Measurements from ENCODE around the gene FRYL.

Gene FRYL

DNA sequence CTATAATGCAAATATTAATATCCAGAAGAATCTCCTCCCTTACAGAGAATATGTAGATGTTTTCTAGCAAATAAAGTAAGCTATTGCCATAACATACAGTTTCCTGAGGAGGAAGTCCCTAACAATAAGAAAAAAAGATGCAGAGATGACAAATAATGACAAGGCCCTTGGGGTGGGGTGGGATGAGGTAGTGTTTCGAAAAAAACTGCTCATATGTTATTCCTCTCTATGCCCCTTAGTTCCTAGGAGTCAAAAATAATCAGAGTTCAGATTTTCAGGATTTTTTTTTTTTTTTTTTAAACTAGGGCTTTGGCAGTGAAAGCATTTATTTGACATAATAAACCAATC is 191.0 kb downstream of the FRYL start:
- H3K4me3 Mint-ChIP-seq = no peak overlapping the region
- DNase-seq = no peak
- H3K27ac Mint-ChIP-seq = peak overlapping the region; percentile 63
- no peaks in the 10 kb centered on the region for H3K9me3 Mint-ChIP-seq
- peaks cover 9% of the 10 kb centered on the region for H3K4me1 Mint-ChIP-seq (ENCODE audit: low read depth)
- H3K27me3 Mint-ChIP-seq = no peaks in the 10 kb centered on the region
- peaks cover 73% of the 10 kb centered on the region for H3K36me3 Mint-ChIP-seq (ENCODE audit: low read depth)

DNA sequence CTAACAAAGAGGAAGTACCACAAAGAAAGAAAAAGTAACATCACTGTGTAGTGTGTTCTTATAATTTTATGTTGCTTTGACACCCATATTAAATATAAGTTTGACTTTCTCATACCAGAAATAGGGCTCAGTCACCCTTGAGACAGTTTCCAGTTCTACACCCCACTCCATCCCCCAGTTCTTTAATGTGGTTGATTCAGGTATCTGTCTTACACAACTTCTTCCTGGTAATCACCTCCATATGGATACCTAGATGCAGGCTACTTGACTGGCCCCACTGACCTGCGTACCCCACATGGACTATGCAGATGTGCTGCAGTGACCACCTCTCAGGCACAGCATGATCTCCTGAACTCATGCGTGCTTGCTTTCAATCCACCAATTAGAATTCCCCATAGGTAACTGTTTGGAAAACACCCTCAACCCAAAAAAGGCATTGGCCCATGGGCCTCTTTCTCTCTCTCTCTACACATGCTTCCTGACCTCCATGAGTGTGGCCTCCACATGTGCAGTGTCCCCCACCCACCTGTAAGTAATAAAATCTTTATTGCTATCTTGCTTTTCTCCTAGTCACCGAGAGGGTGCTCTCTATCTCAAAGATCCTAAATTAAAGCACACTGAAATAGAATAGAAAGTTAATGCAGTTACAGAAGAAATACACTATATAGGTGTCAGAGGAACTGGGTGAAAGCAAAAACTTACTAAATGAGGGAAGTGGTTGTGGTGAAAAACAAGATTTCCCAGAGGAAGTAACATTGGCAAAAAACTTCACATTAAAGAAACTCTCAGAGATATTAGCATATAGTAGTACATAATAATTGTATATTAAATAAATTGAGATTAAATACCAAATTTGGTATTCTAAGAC is 191.6 kb downstream of the FRYL start:
- Mint-ChIP-seq H3K27ac (peak overlapping the region; percentile 44), H3K9me3 (no peaks in the 10 kb centered on the region), H3K4me1 (ENCODE audit: low read depth) (peaks cover 9% of the 10 kb centered on the region), H3K36me3 (ENCODE audit: low read depth) (peaks cover 73% of the 10 kb centered on the region), H3K27me3 (no peaks in the 10 kb centered on the region), H3K4me3 (no peak overlapping the region)
- DNase-seq = no peak

DNA sequence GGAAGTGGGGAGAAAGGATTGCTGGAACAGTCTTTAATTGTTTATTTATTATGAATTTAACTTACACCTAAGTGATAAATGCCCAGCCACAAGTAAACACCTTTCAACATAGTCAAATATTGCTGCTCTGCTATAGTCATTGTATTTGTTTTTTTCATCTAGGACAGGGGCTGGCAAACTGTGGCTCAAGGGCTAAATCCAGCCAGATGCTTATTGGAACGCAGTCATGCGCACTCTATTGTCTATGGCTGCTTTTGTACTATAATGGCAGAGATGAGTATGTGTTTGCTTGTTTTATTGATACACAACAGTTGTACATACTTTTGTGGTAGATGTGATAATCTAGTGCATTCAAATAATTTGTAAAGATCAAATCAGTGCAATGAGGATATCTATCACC is 194.7 kb downstream of the FRYL start:
- Mint-ChIP-seq H3K27ac (peak overlapping the region; percentile 20), H3K27me3 (no peaks in the 10 kb centered on the region), H3K36me3 (ENCODE audit: low read depth) (peaks cover 80% of the 10 kb centered on the region), H3K4me3 (no peak overlapping the region), H3K4me1 (ENCODE audit: low read depth) (peaks cover 9% of the 10 kb centered on the region), H3K9me3 (no peaks in the 10 kb centered on the region)
- no peak for DNase-seq

DNA sequence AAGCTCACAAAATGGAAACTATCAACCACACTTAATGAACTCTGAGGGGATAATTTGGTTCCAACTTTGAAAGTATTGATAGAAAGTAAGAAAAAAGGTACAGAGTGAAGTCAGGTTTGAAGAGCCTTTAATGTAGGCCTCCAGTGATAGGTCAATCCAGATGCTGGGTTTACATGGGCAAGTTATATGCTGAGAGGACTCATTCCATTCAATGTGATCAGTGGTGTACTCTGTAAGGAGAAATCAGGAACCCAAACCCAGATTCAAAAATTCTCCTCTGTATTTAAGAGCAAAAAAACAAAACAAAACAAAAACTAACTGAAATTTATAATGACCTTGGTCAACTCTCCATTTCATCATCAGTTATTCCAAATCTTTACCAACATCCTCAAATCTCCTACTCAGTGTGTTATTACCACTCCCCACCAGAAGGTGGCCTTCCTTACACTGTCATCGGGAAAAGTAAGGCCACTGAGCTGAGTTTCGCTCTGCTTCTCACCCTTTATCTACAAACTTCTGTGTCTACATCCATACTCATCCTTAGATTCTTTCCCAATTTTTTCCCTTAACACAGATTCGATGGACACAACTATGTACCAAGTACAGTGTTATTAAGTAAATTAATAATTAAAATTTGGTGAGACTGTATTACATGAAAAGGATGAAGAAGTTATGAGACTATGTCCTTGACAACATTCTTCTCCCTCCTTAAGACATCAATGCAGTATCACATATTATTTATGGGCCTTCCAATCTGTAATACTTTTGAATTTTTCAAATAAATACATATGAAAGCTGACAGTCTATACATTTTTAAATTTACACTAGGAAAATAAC is 201.7 kb downstream of the FRYL start:
- Mint-ChIP-seq H3K27ac (peak overlapping the region; percentile 29), H3K9me3 (no peaks in the 10 kb centered on the region), H3K27me3 (no peaks in the 10 kb centered on the region), H3K4me3 (no peak overlapping the region), H3K4me1 (ENCODE audit: low read depth) (peaks cover 4% of the 10 kb centered on the region), H3K36me3 (ENCODE audit: low read depth) (peaks cover 65% of the 10 kb centered on the region)
- no peak for DNase-seq

DNA sequence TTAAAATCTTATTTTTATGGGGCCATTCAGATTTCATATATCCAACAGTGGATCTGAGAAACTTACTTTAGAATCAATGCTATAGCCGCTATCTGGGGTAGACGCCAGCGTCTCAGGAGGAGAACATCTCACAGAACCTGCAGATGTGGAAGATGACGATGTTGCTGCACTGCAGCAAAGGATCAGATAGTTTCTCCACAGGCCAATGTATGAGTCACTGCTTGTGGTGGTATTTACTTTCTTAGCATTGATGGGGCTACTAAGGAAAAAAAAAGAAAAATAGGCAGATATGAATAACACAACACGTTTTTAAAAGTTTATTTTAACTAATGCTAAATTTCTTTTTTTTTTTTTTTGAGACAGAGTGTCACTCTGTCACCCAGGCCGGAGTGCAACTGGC is 204.1 kb downstream of the FRYL start:
- DNase-seq = no peak
- H3K27ac Mint-ChIP-seq = no peak overlapping the region
- H3K4me3 Mint-ChIP-seq = no peak overlapping the region
- H3K9me3 Mint-ChIP-seq = no peaks in the 10 kb centered on the region
- H3K36me3 Mint-ChIP-seq (ENCODE audit: low read depth) = peaks cover 63% of the 10 kb centered on the region
- H3K4me1 Mint-ChIP-seq (ENCODE audit: low read depth) = peaks cover 4% of the 10 kb centered on the region
- no peaks in the 10 kb centered on the region for H3K27me3 Mint-ChIP-seq

DNA sequence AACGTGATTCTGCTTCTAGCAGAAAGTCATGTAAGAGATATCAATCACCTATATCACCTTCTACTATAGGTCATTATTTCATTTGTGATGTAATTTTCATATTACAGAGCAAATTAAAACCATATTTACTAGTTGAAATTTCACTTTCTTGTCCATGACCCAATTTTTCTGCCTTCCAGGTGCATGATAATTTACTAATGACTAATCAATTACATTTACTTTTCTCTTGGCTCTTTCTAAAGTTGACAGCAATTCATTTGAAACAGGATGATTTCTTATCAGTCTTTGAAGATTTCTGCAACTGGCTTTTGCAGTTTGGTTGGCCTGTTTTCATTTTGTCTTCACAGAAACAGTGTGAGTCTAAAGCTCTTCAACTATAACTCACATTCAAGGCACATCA is 208.6 kb downstream of the FRYL start:
- Mint-ChIP-seq H3K9me3 (no peaks in the 10 kb centered on the region), H3K4me3 (no peak overlapping the region), H3K27ac (peak overlapping the region; percentile 1), H3K27me3 (no peaks in the 10 kb centered on the region), H3K4me1 (ENCODE audit: low read depth) (no peaks in the 10 kb centered on the region), H3K36me3 (ENCODE audit: low read depth) (peaks cover 78% of the 10 kb centered on the region)
- no peak for DNase-seq

DNA sequence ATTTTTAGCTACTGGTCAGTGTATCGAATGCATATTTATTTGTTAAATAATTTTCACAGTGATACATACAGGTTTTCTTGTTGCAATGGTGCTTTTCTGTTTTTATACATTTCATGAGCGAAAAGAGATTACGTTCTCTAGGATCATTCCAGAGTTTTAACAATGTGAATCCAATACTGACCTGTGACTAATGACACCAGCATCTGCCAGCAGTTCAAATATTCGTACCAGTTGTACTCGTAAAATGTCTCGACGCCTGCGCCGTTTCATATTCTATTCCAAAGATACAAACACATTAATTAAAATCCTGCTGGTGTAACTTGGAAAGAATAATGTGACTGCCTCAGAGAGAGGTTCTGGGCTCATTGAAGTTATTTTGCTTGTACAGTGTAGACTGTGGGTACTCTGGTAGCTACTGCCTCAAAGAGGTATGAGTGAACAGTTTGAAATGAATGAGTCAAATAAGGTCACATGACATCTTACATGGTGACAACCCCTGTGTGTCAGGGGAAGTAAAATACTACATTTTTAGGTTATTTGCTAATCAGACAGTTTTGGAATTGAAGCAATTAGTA is 209.3 kb downstream of the FRYL start:
- Mint-ChIP-seq H3K9me3 (no peaks in the 10 kb centered on the region), H3K27me3 (no peaks in the 10 kb centered on the region), H3K27ac (no peak overlapping the region), H3K36me3 (ENCODE audit: low read depth) (peaks cover 80% of the 10 kb centered on the region), H3K4me3 (no peak overlapping the region), H3K4me1 (ENCODE audit: low read depth) (no peaks in the 10 kb centered on the region)
- no peak for DNase-seq

DNA sequence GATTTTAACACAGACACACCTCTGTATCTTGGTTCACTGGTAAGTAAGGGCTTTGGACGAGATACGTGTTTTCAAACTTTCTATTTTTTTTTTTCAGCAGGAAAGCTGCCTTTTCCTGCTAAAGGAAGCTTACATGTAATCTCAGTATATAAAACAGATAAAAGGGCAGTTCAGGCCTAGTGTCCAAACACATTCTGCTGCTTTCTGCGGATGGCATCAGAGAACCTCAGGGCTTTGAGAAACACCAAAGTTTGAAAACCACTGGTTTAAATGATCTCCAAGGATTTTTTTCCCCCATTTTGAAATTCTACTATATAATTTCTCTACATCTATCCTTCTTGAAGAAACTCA is 214.1 kb downstream of the FRYL start:
- Mint-ChIP-seq H3K36me3 (ENCODE audit: low read depth) (peaks cover 80% of the 10 kb centered on the region), H3K27ac (no peak overlapping the region)

DNA sequence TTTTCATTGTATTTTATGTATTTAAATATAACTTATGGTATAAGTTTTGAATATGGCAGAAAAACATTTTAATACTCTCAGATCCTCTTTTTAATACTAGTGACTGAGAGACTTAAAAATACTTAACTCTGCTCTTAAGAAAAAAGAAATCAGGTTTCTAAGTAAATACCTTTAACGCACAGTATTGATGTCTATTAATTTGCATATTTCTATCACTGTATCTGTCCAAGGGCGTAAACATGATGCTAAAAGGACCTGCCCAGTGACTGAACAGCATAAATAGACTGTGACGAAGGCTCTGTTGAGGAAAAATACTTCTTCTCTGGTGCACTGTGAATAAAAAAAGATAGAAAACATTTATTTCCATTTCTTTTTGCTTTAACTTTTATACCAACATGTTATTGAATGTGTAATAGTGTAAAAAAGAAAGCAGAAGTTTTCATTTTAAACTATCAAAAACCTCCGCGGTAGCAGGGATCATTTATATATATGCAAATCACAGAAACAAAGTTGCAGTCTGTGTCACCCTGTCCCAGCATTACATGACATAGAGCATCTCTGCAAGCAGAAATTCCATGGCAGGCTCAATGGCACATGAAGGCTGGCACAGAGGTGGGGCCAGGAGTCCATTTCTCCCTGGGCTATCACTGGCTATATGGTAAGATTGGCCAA is 214.6 kb downstream of the FRYL start:
- Mint-ChIP-seq H3K4me3 (no peak overlapping the region), H3K36me3 (ENCODE audit: low read depth) (peaks cover 80% of the 10 kb centered on the region), H3K27ac (no peak overlapping the region), H3K4me1 (ENCODE audit: low read depth) (peaks cover 4% of the 10 kb centered on the region), H3K9me3 (no peaks in the 10 kb centered on the region), H3K27me3 (no peaks in the 10 kb centered on the region)
- no peak for DNase-seq

More for the DNA sequence above, 214.1 kb downstream of the FRYL start:
- no peak for DNase-seq
- Mint-ChIP-seq H3K27me3 (no peaks in the 10 kb centered on the region), H3K4me3 (no peak overlapping the region), H3K4me1 (ENCODE audit: low read depth) (peaks cover 4% of the 10 kb centered on the region), H3K9me3 (no peaks in the 10 kb centered on the region)

DNA sequence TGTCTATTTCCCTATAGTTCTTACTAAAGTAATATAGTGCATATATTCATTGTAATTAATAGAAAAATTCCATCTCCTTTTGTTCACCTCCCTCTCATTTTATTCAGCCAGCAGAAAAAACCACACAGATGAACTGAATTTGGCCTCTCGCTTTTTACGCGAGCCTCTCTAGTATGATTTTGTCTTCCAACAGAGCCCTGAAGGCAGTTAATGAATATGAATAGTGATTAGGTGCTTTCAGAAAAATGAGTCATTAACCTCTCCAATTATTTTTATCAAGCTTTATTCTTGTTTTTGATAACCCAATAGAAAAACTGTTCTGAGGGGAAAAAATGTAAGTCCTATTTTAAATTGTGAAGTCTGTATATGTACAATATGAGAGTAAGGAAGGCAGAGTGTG is 215.9 kb downstream of the FRYL start:
- H3K27me3 Mint-ChIP-seq = no peaks in the 10 kb centered on the region
- no peak for DNase-seq
- H3K27ac Mint-ChIP-seq = peak overlapping the region; percentile 45
- H3K4me3 Mint-ChIP-seq = no peak overlapping the region
- H3K4me1 Mint-ChIP-seq (ENCODE audit: low read depth) = peaks cover 4% of the 10 kb centered on the region
- peaks cover 80% of the 10 kb centered on the region for H3K36me3 Mint-ChIP-seq (ENCODE audit: low read depth)
- H3K9me3 Mint-ChIP-seq = peaks cover under 1% of the 10 kb centered on the region

DNA sequence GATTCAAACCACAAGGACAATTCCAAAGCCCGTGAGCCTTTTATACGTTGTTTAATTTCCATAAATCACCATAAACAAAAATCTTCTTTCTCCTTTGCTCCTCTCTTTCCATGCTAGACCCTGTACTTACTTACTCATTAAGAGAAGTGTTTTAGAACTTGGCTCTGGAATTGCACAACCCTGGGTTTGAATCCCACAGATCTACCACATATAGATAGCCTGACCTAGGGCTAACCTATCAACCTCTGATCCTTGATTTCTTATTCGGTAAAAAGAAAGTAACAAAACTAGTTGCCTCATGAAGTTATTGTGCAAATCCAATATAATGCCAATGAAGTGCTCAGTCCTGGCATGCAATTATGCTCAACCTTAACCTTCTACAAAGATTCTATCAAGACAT is 221.3 kb downstream of the FRYL start:
- no peak for DNase-seq
- Mint-ChIP-seq H3K9me3 (peaks cover 7% of the 10 kb centered on the region), H3K27me3 (no peaks in the 10 kb centered on the region), H3K4me3 (no peak overlapping the region), H3K36me3 (ENCODE audit: low read depth) (peaks cover 88% of the 10 kb centered on the region), H3K27ac (no peak overlapping the region), H3K4me1 (ENCODE audit: low read depth) (peaks cover 7% of the 10 kb centered on the region)

DNA sequence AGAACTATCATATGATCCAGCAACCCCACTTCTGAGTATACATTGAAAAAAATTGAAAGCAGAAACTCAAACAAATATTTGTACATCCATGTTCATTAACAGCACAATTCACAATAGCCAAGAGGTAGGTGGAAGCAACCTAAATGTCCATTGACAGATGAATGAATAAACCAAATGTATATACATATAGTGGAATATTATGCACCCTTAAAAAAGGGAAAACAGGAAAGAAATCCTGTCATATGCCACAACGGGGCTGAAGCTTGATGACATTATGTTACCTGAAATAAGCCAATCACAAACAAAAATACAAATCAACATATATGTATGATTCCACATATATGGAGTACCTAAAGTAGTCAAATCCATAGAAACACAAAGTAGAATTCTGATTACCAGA is 222.1 kb downstream of the FRYL start:
- peaks cover 7% of the 10 kb centered on the region for H3K4me1 Mint-ChIP-seq (ENCODE audit: low read depth)
- H3K4me3 Mint-ChIP-seq = no peak overlapping the region
- no peak overlapping the region for H3K27ac Mint-ChIP-seq
- H3K36me3 Mint-ChIP-seq (ENCODE audit: low read depth) = peaks cover 88% of the 10 kb centered on the region
- peaks cover 7% of the 10 kb centered on the region for H3K9me3 Mint-ChIP-seq
- DNase-seq = no peak
- H3K27me3 Mint-ChIP-seq = no peaks in the 10 kb centered on the region

DNA sequence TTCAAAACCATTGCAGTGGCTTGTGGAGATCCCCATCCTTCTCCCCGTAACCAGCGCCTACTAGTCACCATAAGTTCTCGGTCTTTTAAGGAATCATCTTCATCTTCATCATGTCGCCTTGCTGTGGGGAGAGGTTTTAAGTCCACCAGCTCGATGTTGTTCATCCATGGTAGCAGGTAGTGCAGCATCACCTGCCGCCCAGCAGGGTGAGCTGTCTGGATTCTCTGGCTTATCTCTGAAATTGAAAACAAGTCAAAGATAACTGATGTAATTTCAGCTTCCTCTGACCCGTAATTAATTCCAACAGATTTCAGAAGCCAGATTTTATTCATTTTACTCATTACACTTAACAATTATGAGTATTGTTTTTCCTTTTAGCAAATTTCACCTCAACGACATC is 222.6 kb downstream of the FRYL start:
- Mint-ChIP-seq H3K27me3 (no peaks in the 10 kb centered on the region), H3K9me3 (peaks cover 7% of the 10 kb centered on the region), H3K27ac (no peak overlapping the region), H3K36me3 (ENCODE audit: low read depth) (peaks cover 86% of the 10 kb centered on the region), H3K4me3 (no peak overlapping the region), H3K4me1 (ENCODE audit: low read depth) (peaks cover 7% of the 10 kb centered on the region)
- no peak for DNase-seq

DNA sequence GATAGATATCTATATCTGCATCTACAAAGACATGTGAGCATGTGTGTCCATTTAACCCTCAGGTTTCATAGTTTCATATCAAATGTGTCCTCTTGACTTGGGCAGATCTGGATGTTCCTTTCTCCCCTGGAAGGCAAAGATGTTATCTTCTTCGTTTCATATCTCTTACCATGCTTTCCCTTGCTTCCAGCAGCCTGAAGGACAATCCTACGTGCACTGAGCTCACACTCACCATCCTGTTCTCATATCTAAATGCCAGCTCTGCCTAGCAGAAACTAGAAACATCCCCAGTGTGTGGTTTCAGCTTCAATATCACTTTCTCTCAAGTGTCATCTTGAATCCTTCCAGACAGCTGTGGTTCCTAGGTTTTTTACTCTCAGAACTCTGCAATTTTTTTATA is 223.8 kb downstream of the FRYL start:
- no peak for DNase-seq

More for the DNA sequence above, 223.8 kb downstream of the FRYL start:
- Mint-ChIP-seq H3K9me3 (peaks cover 7% of the 10 kb centered on the region), H3K27me3 (no peaks in the 10 kb centered on the region), H3K36me3 (ENCODE audit: low read depth) (peaks cover 87% of the 10 kb centered on the region), H3K27ac (no peak overlapping the region), H3K4me3 (no peak overlapping the region), H3K4me1 (ENCODE audit: low read depth) (peaks cover 7% of the 10 kb centered on the region)
